Raji (cell line): Measurements from ENCODE around the gene SLC43A3.

ENCODE experiments used
- POLR2A ChIP-seq: IDR thresholded peaks from 2 replicates; pipeline ENCODE4 v1.6.1; 2011; ENCODE audit warnings: low read depth, low read length, control low read depth; ENCODE audit not compliant: insufficient read depth

SLC43A3 gene

GRCh38 chr11:57387289-57388030, 39.5 kb downstream of the SLC43A3 start:
- TF ChIP-seq POLR2A, result no peak

- no peak for TF ChIP-seq POLR2A
Measured at GRCh38 chr11:57386178-57386940, 40.6 kb downstream of the SLC43A3 start.

GRCh38 chr11:57380975-57381374, 45.9 kb downstream of the SLC43A3 start, which contains the start of gene PRG3:
TSS of gene PRG3 (minus strand) at chr11:57381150. CDS start at chr11:57380708, 442 bp downstream.
- TF ChIP-seq POLR2A, result no peak

GRCh38 chr11:57379732-57380131, 47.2 kb downstream of the SLC43A3 start:
- no peak for TF ChIP-seq POLR2A

- TF ChIP-seq POLR2A, result no peak
Measured at GRCh38 chr11:57378186-57378585, 48.7 kb downstream of the SLC43A3 start.

GRCh38 chr11:57377107-57377506, 49.8 kb downstream of the SLC43A3 start:
- no peak for TF ChIP-seq POLR2A

GRCh38 chr11:57376095-57377090, 50.5 kb downstream of the SLC43A3 start:
- TF ChIP-seq POLR2A, result no peak

- TF ChIP-seq POLR2A, result no peak
Measured at GRCh38 chr11:57375490-57375889, 51.4 kb downstream of the SLC43A3 start.

GRCh38 chr11:57374966-57375365, 52.0 kb downstream of the SLC43A3 start:
- no peak for TF ChIP-seq POLR2A

GRCh38 chr11:57373146-57373545, 53.8 kb downstream of the SLC43A3 start:
- no peak for TF ChIP-seq POLR2A

GRCh38 chr11:57370941-57371340, 56.0 kb downstream of the SLC43A3 start:
- TF ChIP-seq POLR2A, result no peak

- TF ChIP-seq POLR2A, result no peak
Measured at GRCh38 chr11:57370251-57370650, 56.7 kb downstream of the SLC43A3 start.

GRCh38 chr11:57368845-57369232, 58.1 kb downstream of the SLC43A3 start:
- TF ChIP-seq POLR2A, result no peak

GRCh38 chr11:57368106-57368844, 58.6 kb downstream of the SLC43A3 start:
- TF ChIP-seq POLR2A, result no peak

- no peak for TF ChIP-seq POLR2A
Measured at GRCh38 chr11:57364851-57365660, 61.9 kb downstream of the SLC43A3 start.
